Smooth muscle cell (in vitro differentiated cells): Measurements from ENCODE around the gene BLM. TPM values are rescaled to one million over a fixed set of nuclear protein-coding genes. Genes with fewer than 3 reads are reported as not detected.

ENCODE experiments used
- DNase-seq: peaks from one replicate; lab custom pipeline; 2025; ENCODE audit not compliant: unreplicated experiment; lab: John Stamatoyannopoulos, UW
- H2AFZ ChIP-seq: fragments of 200-600 bp; sonication (generic); 2 replicates; pipeline ENCODE4 v1.6.0; 2016; ENCODE audit warnings: antibody characterized with exemption, low read depth, mild to moderate bottlenecking
- H3F3A ChIP-seq: fragments of 200-600 bp; sonication (generic); 2 replicates; pipeline ENCODE4 v1.6.0; 2017; ENCODE audit warnings: antibody characterized with exemption, low read depth
- H3K27ac ChIP-seq: fragments of 200-600 bp; sonication (generic); 2 replicates; pipeline ENCODE4 v1.5.1; 2016; ENCODE audit warnings: low read depth, mild to moderate bottlenecking
- H3K27me3 ChIP-seq: fragments of 200-600 bp; sonication (generic); 2 replicates; pipeline ENCODE4 v1.6.1; 2016; ENCODE audit warnings: low read depth, mild to moderate bottlenecking
- H3K36me3 ChIP-seq: fragments of 200-600 bp; sonication (generic); 2 replicates; pipeline ENCODE4 v1.5.1; 2016; ENCODE audit warnings: low read depth
- H3K4me1 ChIP-seq: fragments of 200-600 bp; sonication (generic); 2 replicates; pipeline ENCODE4 v1.5.1; 2016; ENCODE audit warnings: low read depth
- H3K4me2 ChIP-seq: fragments of 200-600 bp; sonication (generic); 2 replicates; pipeline ENCODE4 v1.6.0; 2016; ENCODE audit warnings: mild to moderate bottlenecking
- H3K4me3 ChIP-seq: fragments of 200-600 bp; sonication (generic); 2 replicates; pipeline ENCODE4 v1.5.1; 2016; ENCODE audit warnings: mild to moderate bottlenecking
- H3K79me2 ChIP-seq: fragments of 200-600 bp; sonication (generic); 2 replicates; pipeline ENCODE4 v1.6.0; 2016; ENCODE audit warnings: low read depth, mild to moderate bottlenecking
- H3K9ac ChIP-seq: fragments of 200-600 bp; sonication (generic); 2 replicates; pipeline ENCODE4 v1.6.0; 2016; ENCODE audit warnings: low read depth
- H3K9me3 ChIP-seq: fragments of 200-600 bp; sonication (generic); replicated peaks from 2 replicates; pipeline ENCODE4 v1.5.1; 2016; ENCODE audit warnings: low read depth
- H4K20me1 ChIP-seq: fragments of 200-600 bp; sonication (generic); 2 replicates; pipeline ENCODE4 v1.6.0; 2016; ENCODE audit warnings: low read depth
- CTCF ChIP-seq: fragments of 200-600 bp; sonication (generic); IDR thresholded peaks from 2 replicates; pipeline ENCODE4 v1.5.1; 2017; ENCODE audit warnings: borderline replicate concordance, mild to moderate bottlenecking, antibody characterized with exemption; ENCODE audit not compliant: insufficient read depth, poor library complexity, severe bottlenecking
- WGBS: methylation state at CpG from one replicate; pipeline ENCODE4 v1.1.7; 2016; ENCODE audit warnings: low lambda C conversion rate; 5-methylcytosine and 5-hydroxymethylcytosine counted together
- polyA plus RNA-seq: library from polyadenylated mRNA; unstranded; fragments of >200 nt; fragmentation: Nextera tagmentation; extraction: Ambion mirVana; gene quantifications from 2 replicates; pipeline ENCODE4 v1.2.1, GENCODE V29; 2016
- total RNA-seq: library from RNA; depleted of rRNA; stranded (reverse); fragments of >200 nt; gene quantifications from 2 replicates; pipeline ENCODE4 v1.2.3, GENCODE V29; 2014

Gene BLM
- total and polyA plus RNA-seq, 2 experiments from 2014 or later, result 3.1 to 4.9 TPM

GRCh38 chr15:90860942-90861675, 144.0 kb downstream of the BLM start:
- DNase-seq, result no peak
- Histone ChIP-seq H4K20me1 (no peaks in the 10 kb centered on the region), H3K4me1 (peaks cover 8% of the 10 kb centered on the region), H2AFZ (no peak overlapping the region), H3K79me2 (no peaks in the 10 kb centered on the region), H3K27me3 (no peaks in the 10 kb centered on the region), H3K27ac (no peak overlapping the region), H3K9ac (no peak overlapping the region), H3K36me3 (no peaks in the 10 kb centered on the region), H3K4me3 (no peak overlapping the region), H3F3A (peaks cover 5% of the 10 kb centered on the region), H3K4me2 (no peak overlapping the region), H3K9me3 (no peaks in the 10 kb centered on the region)
- TF ChIP-seq CTCF, result no peak
- 74% methylated on average over 14 of the region's 14 CpGs for WGBS

DNA sequence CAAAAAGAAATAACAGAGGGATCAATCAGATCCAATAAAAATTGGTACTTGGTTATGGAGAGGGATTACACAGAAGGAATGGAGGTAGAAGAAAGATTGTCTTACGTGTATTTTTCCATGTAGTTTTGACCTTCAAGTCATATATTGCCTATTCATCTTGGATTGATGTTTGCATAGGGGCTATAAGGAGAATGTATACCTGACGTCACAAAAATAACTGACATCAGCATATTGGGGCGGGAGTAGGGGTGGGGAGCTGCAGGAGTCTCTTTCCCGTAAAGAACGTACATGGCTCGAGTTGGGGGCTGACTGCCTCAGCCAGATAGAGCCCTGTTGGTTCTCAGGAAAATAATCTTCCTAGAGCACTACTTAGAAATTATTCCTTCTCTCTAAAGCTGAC, 145.3 kb downstream of the BLM start:
- Histone ChIP-seq H3K36me3 (no peaks in the 10 kb centered on the region), H3K4me3 (no peak overlapping the region), H2AFZ (no peak overlapping the region), H3K9me3 (no peaks in the 10 kb centered on the region), H4K20me1 (no peaks in the 10 kb centered on the region), H3K27me3 (no peaks in the 10 kb centered on the region), H3K4me2 (no peak overlapping the region), H3K27ac (no peak overlapping the region), H3F3A (peaks cover 5% of the 10 kb centered on the region), H3K4me1 (peaks cover 8% of the 10 kb centered on the region), H3K9ac (no peak overlapping the region), H3K79me2 (no peaks in the 10 kb centered on the region)
- WGBS, result 97% methylated on average over 6 of the region's 6 CpGs
- no peak for TF ChIP-seq CTCF
- no peak for DNase-seq

GRCh38 chr15:90862964-90863778, 146.0 kb downstream of the BLM start:
- no peak overlapping the region for H3K4me2 ChIP-seq
- H3K9me3 ChIP-seq, result no peaks in the 10 kb centered on the region
- no peaks in the 10 kb centered on the region for H3K36me3 ChIP-seq
- no peak for DNase-seq
- H3K79me2 ChIP-seq, result no peaks in the 10 kb centered on the region
- peaks cover 5% of the 10 kb centered on the region for H3F3A ChIP-seq
- no peak overlapping the region for H3K4me3 ChIP-seq
- H3K9ac ChIP-seq, result no peak overlapping the region
- peaks cover 8% of the 10 kb centered on the region for H3K4me1 ChIP-seq
- H3K27me3 ChIP-seq, result no peaks in the 10 kb centered on the region
- H3K27ac ChIP-seq, result no peak overlapping the region
- no peaks in the 10 kb centered on the region for H4K20me1 ChIP-seq
- no peak for TF ChIP-seq CTCF
- H2AFZ ChIP-seq, result no peak overlapping the region
- WGBS, result 77% methylated on average over 5 of the region's 5 CpGs
